Colonic mucosa (tissue), 4 donors: Measurements from ENCODE around the gene ATF3. TPM values are rescaled to one million over a fixed set of nuclear protein-coding genes. Genes with fewer than 3 reads are reported as not detected.

Experiments used
- DNase-seq: peaks from one replicate; pipeline ENCODE4 v3.0.0-alpha.2; 2020
- H3K27ac ChIP-seq: fragments of 200-600 bp; one replicate; pipeline ENCODE4 v1.8.0; 2021
- H3K27me3 ChIP-seq: fragments of 200-600 bp; one replicate; pipeline ENCODE4 v1.8.0; 2021
- H3K36me3 ChIP-seq: fragments of 200-600 bp; one replicate; pipeline ENCODE4 v1.8.0; 2021
- H3K4me1 ChIP-seq: fragments of 200-600 bp; one replicate; pipeline ENCODE4 v1.8.0; 2021; ENCODE audit warnings: mild to moderate bottlenecking
- H3K4me3 ChIP-seq: fragments of 200-600 bp; one replicate; pipeline ENCODE4 v1.8.0; 2021
- H3K9ac ChIP-seq, 2 donors: one replicate each; pipeline ENCODE4 v1.7.0; 2013; ENCODE audit warnings: control low read depth in 2 of 2, low read depth in 2 of 2, low read length in 2 of 2
- H3K9me3 ChIP-seq: fragments of 200-600 bp; one replicate; pipeline ENCODE4 v1.8.0; 2021
- intact Hi-C: fragments of 100-400 bp; cut with DNase I; formaldehyde crosslinking; loops from one replicate; pipeline ENCODE4 v1.14.1; 2022
- total RNA-seq, 2 donors: library from RNA; stranded (reverse); fragmentation: NEBNext Ultra II Directional in 1 of 2; extraction: Animal tissue kit (Norgen Biotek cat#: 25700) in 1 of 2; gene quantifications; one replicate each; pipeline ENCODE4 v1.2.1, GENCODE V29; 2021
- TF ChIP-seq, protein P1 (sequence below): fragments of 200-600 bp; IDR thresholded peaks from one replicate; pipeline ENCODE4 v1.8.0; 2022; ENCODE audit warnings: antibody characterized with exemption, mild to moderate bottlenecking
- donor health status: healthy.
- donor health status: DM: no; HTN: no; CAD: no.
- donor health status: DM: no; HTN: no; CAD: no.

ATF3 gene
- total RNA-seq, 2 donors from 2014 or later = 17.7 to 34.0 TPM

DNA sequence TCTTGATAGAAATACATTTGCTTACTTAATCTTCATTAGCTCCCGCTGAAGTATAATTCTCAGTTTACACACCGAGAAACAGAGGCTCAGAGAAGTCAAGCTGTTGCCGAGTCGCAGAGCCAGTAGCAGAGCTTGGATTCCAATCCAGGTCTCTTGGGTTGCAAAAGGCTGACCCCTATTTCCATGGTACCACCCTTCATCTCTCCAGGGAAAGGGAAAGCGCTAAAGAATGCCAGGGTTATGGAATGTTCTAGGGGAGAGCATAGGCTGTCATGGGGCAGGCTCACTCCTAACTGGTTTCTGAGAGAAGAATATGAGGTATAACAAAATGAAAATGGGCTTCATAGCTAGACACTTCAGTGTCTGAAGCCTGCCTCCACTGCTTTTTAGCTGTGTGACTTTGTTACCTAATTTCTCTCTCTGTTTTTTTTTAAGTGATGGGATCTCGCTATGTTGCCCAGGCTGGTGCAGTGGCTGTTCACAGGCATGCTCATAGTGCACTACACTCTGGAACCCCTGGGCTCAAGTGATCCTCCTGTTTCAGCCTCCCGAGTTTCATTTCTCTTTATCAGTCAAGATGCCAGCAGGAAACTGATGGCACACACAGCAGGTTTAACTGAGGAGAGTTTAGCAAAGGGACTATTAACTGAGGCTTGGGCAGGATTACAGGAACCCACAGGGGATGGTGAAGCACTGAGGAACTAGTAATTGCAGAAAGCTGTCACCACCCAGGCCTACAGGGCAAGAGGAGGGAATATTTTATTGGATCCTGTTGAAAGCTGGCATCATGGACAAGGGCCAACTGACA is 25.5 kb upstream of the ATF3 start:
- DNase-seq = no peak
- intact Hi-C loops = no loop called here
- H3K4me1 ChIP-seq = no peaks in the 10 kb centered on the region

GRCh38 chr1:212583643-212584042 is 24.9 kb upstream of the ATF3 start:
- TF ChIP-seq, protein P1, sequence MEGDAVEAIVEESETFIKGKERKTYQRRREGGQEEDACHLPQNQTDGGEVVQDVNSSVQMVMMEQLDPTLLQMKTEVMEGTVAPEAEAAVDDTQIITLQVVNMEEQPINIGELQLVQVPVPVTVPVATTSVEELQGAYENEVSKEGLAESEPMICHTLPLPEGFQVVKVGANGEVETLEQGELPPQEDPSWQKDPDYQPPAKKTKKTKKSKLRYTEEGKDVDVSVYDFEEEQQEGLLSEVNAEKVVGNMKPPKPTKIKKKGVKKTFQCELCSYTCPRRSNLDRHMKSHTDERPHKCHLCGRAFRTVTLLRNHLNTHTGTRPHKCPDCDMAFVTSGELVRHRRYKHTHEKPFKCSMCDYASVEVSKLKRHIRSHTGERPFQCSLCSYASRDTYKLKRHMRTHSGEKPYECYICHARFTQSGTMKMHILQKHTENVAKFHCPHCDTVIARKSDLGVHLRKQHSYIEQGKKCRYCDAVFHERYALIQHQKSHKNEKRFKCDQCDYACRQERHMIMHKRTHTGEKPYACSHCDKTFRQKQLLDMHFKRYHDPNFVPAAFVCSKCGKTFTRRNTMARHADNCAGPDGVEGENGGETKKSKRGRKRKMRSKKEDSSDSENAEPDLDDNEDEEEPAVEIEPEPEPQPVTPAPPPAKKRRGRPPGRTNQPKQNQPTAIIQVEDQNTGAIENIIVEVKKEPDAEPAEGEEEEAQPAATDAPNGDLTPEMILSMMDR = no peak
- no peaks in the 10 kb centered on the region for H3K9me3 ChIP-seq
- H3K27ac ChIP-seq = no peak overlapping the region
- no peaks in the 10 kb centered on the region for H3K27me3 ChIP-seq
- H3K4me3 ChIP-seq = no peak overlapping the region
- no peaks in the 10 kb centered on the region for H3K4me1 ChIP-seq
- intact Hi-C loops = no loop called here
- H3K9ac ChIP-seq = no peak overlapping the region
- DNase-seq = no peak
- no peaks in the 10 kb centered on the region for H3K36me3 ChIP-seq

More for the DNA sequence above, 25.5 kb upstream of the ATF3 start:
- TF ChIP-seq, protein P1 = no peak
- Histone ChIP-seq H3K27ac (no peak overlapping the region), H3K9me3 (no peaks in the 10 kb centered on the region), H3K36me3 (no peaks in the 10 kb centered on the region), H3K9ac (no peak overlapping the region), H3K27me3 (no peaks in the 10 kb centered on the region), H3K4me3 (no peak overlapping the region)

DNA sequence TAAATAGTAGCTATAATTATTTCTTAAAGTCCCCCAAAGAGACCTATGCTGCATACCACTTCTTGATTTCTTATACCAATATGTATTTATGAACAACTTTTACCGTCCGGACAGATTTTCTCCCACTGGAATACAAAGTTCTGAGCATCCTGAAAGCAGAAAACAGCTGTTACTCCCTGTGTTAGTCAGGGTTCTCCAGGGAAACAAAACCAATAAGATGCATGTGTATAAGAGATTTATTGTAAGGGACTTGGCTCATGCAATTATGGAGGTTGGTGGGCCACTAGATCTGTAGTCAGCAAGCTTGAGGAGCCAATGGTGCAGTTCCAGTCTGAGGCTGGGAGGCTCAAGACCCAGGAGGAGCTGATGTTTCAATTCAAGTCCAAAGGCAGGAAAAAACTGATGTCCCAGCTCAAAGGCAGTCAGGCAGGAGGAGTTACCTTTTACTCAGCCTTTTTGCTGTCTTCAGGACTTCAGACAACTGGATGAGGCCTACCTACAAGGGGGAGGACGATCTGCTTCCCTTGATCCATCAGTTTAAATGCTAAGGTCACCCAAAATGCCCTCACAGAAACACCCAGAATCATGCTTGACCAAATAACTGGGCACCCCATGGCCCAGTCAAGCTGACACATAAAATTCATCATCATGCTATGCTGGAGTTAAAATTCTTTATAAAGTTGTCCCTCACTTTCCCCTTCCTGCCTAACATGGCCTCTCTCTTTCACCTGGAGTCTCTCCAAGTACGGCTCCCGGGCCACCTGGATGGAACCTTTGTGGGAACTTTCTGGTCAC is 24.3 kb upstream of the ATF3 start:
- DNase-seq = no peak
- H3K4me1 ChIP-seq = no peaks in the 10 kb centered on the region
- no peaks in the 10 kb centered on the region for H3K36me3 ChIP-seq
- intact Hi-C loops = no loop called here
- no peaks in the 10 kb centered on the region for H3K9me3 ChIP-seq
- TF ChIP-seq, protein P1 = no peak
- H3K27me3 ChIP-seq = no peaks in the 10 kb centered on the region
- H3K27ac ChIP-seq = no peak overlapping the region
- no peak overlapping the region for H3K4me3 ChIP-seq
- H3K9ac ChIP-seq = no peak overlapping the region

GRCh38 chr1:212585210-212585609 is 23.4 kb upstream of the ATF3 start:
- H3K4me1 ChIP-seq = no peaks in the 10 kb centered on the region
- no peaks in the 10 kb centered on the region for H3K36me3 ChIP-seq
- no peaks in the 10 kb centered on the region for H3K9me3 ChIP-seq
- no peak for DNase-seq
- TF ChIP-seq, protein P1 = no peak
- intact Hi-C loops = no loop called here
- no peak overlapping the region for H3K9ac ChIP-seq
- H3K4me3 ChIP-seq = no peak overlapping the region
- no peak overlapping the region for H3K27ac ChIP-seq
- H3K27me3 ChIP-seq = no peaks in the 10 kb centered on the region

- no peak for DNase-seq
- no peaks in the 10 kb centered on the region for H3K4me1 ChIP-seq
- H3K9me3 ChIP-seq = no peaks in the 10 kb centered on the region
- H3K9ac ChIP-seq = no peak overlapping the region
- no peaks in the 10 kb centered on the region for H3K36me3 ChIP-seq
- TF ChIP-seq, protein P1 = no peak
- H3K27ac ChIP-seq = no peak overlapping the region
- no peaks in the 10 kb centered on the region for H3K27me3 ChIP-seq
- H3K4me3 ChIP-seq = no peak overlapping the region
- intact Hi-C loops = no loop called here
These were observed 22.1 kb upstream of the ATF3 start for GRCh38 chr1:212586206-212587015.
